HG02884 (cell line): ENCODE results near the gene EHD1.
"Not testable (repeated sequence)": the region's sequence is repeated elsewhere in the genome, so short reads cannot be mapped to it uniquely, and the experiment has no call there.

Experiments used
- ATAC-seq: cut with Tn5 transposase; IDR thresholded peaks from one replicate; pipeline ENCODE4 v1.9.1; 2021; ENCODE audit warnings: mild to moderate bottlenecking, moderate library complexity; ENCODE audit not compliant: unreplicated experiment

Gene EHD1

GRCh38 chr11:64859542-64860414 is 18.6 kb downstream of the EHD1 start:
- ATAC-seq: peak; percentile 72

DNA sequence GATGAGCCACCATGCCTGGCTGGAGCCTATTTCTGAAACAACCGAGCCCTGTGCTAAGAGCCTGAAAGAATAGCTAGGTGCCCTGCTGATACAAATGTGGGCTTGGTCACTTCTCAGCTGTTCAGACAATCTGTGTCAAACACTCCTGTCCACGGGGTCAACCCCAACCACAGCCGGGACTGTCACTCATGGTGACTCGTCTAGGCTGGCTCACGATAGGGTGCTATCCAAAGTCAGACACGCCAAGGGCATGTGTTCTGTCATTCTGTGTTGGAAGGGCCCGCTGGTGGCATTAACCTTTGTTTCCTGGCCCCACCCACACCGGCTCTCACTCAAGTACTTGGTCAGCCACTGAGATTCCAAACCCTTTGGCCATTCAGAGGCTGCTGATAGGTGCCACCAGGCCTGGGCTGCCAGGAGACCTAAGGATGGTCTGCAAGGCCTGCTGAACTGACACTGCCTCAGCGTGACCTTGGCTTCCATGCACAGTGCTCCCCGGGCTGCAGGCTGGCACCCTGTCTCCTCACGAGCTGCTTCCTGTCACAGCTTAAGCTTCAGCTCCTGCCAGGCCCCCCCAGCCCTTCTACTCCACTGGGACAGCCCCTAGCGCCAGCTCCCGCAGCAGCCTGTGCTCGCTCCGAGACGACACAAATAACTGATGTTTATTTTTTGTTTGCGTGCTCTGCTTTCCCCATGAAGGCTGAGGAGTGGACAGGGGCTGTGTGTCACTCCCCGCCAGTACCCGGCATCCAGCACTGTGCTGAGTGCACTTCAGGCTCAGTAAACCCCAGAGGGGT is 19.8 kb downstream of the EHD1 start:
- peak; percentile 14 for ATAC-seq

GRCh38 chr11:64857485-64857884 is 20.9 kb downstream of the EHD1 start:
- ATAC-seq: no peak

DNA sequence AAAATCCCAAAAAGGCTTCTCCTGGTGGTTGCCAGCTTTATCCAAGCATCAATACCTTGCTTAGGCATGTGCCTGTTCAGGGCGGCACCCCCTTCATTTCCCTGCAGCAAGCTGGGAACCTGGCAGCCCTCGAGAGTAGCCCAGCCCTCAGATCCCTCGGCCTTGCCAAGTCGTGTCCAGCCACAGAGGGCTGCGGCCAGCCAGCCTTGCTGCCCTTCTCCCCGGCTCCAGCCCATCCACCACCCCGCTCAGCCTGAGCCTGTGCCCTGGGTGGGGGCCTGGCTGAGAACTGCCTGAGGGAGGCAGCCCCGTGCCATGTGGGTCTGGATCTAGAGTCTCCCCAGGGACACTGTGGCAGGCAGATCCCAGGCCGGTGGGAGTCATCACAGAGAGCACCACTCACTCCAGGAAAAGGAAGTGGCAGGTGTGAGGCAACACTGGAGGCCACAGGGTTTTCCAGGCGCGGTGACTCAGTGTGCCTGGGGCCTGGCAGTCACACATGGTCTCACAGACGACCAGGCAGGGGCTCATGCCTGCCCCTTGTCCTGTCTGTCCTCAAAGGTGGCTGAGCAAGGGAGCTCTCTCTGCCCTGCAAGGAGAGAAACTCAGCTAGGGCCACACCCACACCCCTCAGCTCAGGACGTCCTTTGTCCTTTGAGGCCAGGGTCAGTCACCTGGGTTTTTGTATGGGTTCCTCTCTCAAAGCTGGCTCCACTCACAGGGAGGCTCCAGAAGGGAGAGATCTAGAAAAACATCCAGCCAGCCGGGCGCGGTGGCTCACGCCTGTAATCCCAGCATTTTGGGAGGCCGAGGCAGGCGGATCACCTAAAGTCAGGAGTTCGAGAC is 21.8 kb downstream of the EHD1 start:
- no peak for ATAC-seq

GRCh38 chr11:64855596-64856304 is 22.7 kb downstream of the EHD1 start:
- ATAC-seq: no peak

DNA sequence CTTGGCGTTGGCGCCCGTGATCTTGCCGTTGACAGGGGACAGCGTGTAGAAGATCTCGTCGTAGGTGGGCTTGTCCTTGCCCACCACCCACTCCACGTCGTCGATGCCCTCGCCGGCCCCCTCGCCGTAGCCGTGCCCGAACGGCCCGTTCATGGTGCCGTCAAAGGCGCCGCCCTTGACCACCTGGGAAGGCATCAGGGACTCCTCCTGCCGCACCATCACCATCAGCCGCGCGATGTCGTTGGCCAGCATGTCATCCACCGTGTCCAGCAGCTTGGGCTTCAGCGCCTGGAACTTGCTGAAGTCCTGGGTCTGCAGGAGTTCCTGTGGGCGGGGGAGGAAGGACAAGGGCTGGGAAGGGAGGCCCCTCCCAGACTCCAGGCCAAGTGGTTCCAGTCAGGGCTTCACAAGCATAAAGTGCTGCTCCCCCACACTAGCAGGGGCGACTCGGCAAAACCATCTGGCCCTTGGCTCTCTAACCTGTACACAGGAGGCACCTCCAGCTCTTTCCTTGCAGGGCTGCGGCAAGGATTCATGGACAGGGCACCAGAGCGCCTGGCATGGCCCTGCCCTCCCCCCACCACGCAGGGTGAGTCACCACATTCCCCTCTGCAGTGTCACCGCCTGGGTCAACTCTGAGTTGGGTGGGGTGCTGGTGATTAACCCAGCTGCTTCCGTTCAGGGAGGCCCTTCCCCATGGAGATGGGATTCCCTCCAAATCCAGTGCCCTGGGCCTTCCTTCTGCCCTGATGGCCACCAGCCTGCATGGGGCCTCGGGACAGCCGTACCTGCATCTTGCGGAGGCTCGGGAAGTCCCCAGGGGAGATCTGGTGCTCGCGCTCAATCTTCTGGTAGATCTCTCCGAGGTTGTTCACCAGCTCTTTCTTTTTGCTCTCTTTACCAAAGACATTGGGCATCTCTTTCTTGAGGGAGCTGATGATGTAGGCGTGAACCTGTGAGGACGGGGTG is 23.6 kb downstream of the EHD1 start:
- ATAC-seq: no peak

- no peak for ATAC-seq
Measured at GRCh38 chr11:64854157-64854533, 24.3 kb downstream of the EHD1 start.

DNA sequence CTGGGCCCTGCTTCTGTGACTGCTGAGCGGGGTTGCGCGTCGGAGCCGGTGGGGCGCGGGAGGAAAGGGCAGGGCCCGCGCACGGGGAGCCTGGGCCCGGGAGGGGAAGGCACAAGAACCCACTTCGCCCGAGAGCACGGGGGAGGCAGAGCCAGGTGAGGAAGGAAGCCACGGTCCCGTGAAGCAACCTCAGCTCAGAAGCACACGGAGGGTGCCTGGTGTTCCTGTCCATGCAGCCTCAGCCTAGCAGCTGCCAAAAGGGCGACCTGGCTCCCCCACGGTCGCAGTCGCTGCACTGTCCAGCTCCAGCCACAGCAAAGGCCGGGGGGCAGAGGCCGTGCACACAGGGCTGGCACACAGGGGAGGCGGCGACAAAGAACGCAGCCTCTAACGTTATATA is 24.7 kb downstream of the EHD1 start:
- no peak for ATAC-seq

GRCh38 chr11:64852804-64853509 is 25.5 kb downstream of the EHD1 start:
- no peak for ATAC-seq

DNA sequence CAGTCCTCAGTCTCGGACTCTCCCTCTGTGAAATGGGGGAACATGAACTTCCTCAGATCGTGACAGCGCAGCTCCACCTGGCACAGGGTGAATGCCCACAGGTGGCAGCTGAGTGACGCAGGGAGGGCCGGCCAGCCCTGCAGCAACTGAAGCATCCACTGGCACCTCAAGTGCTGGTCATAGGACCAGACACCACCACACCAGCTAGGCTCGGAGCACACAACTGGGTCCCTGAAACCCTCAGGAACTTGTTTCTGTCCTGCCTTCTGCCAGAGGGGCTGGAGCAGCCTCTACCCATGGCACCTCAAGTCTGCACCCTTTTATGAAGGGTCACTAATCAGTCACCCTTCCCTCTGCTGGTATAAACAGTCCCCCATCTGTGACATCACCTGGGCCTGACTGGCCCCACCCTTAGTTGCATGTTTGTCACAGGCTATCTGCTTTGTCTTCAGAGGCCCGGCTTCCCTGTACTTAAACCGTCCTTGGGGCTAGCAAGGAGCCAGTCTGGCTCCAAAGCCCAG is 26.5 kb downstream of the EHD1 start:
- ATAC-seq: no peak

DNA sequence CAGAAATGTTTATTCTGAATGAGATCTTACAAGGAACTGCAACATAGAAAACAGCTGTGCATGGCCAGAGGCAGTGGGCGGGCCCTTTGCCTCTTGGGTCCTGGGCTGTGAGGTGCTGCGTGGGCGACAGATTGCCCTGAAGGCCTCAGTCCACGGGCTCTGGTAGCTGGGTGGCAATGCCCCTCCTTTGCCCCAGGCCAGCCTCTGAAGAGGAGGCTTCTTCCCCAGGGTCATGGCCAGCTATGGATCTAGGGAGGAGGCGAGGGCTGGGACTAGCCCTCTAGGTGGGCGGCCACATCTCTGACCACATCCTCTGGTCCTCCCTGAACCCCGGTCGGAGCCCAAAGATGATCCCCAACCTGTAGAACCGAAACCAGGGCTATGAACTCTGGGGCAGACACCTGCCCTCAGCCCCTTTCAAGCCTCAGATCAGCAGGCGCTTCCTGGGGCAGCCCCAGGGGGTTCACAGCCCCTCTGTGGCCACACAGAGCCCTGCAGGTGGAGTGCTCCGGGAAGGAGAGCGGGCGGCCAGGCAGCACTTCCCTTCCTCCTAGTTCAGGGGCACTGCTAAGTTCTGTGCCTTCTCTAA is 27.3 kb downstream of the EHD1 start:
- ATAC-seq: peak; percentile 58

DNA sequence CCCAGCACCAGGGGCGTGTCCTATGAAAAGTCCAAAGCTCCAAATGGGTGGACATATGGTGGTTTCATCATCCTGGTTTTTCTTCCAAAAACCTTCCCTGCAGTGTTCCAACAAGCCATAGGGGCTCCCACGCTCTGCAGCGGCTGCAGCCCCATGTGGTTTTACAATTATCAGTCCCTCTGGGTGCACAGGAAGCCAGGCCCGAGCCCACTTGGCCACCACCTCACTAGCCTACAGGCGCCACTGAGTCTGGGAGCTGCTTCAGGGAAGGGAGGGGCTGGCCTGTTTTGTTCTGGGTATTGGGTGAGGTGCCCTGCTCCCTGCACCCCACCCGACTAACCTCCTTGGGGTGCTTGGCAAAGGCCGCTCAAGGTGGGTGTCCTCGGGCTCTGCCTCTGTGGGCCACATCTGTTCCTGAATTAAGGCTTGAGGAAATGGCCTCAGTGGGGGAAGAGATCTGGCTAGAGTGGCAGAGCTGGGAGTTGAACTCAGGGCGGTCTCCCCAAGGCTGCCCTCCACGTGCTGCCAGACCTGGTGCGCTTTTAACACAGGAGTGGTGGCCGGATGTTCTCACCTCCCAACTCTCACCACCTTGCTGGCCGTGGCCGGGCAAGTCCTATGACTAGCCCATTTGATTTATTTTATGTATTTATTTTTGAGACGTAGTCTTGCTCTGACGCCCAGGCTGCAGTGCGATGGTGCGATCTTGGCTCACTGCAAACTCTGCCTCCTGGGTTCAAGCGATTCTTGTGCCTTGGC is 28.6 kb downstream of the EHD1 start:
- no peak for ATAC-seq

GRCh38 chr11:64848826-64849597 is 29.4 kb downstream of the EHD1 start:
- ATAC-seq: no peak

DNA sequence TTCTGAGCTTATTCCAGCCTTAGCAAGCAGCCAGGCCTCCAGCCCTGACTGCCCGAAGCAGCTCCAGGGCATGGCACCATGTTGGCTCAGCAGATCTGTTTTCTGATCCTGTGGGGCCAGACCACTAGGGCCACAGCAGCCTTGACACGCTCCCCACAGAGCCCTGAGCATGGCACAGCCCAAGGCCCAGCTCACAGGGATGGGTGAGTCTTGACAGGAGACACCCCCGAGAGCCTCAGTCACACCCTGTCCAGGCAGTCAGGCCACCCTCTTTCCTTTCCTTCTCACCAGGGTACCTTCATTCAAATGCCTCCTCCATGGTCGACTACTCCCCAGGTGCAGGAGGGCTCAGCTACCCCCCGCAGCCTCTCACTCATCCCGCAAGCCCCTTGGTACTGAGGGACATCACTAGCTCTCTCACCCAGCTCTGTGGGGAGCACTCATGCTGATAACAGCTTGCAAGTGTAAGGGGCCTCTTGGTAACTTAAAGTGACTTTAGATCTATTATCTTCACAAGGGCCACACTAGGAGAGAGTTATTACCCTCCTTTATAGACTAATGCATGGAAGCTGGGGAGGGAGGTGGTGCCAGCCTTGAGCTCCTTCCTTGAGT is 30.1 kb downstream of the EHD1 start:
- no peak for ATAC-seq

GRCh38 chr11:64846998-64847666 is 31.3 kb downstream of the EHD1 start:
- no peak for ATAC-seq

- not testable (repeated sequence) for ATAC-seq
Measured at GRCh38 chr11:64845776-64846129, 32.7 kb downstream of the EHD1 start.
